MM.1S (cell line): Measurements from ENCODE around the gene ZNF692.

Experiments used
- DNase-seq: peaks from one replicate; pipeline ENCODE4 v3.0.0-alpha.2; 2015
- H2AFZ ChIP-seq: fragments of 300-600 bp; sonication (generic); 2 replicates; pipeline ENCODE4 v1.6.0; 2016; ENCODE audit warnings: antibody characterized with exemption, low read length
- H3F3A ChIP-seq: fragments of 300-600 bp; sonication (generic); 2 replicates; pipeline ENCODE4 v1.6.1; 2016; ENCODE audit warnings: mild to moderate bottlenecking, antibody characterized with exemption, low read length, moderate library complexity, mixed read lengths; ENCODE audit not compliant: insufficient read depth
- H3K27ac ChIP-seq: fragments of 300-600 bp; sonication (generic); 2 replicates; pipeline ENCODE4 v1.5.1; 2016; ENCODE audit warnings: mild to moderate bottlenecking, low read length
- H3K27me3 ChIP-seq: fragments of 300-600 bp; sonication (generic); replicated peaks from 2 replicates; pipeline ENCODE4 v1.6.0; 2016; ENCODE audit warnings: low read length; ENCODE audit not compliant: insufficient read depth
- H3K36me3 ChIP-seq: fragments of 300-600 bp; sonication (generic); replicated peaks from 2 replicates; pipeline ENCODE4 v1.6.1; 2016; ENCODE audit warnings: mild to moderate bottlenecking, low read length, mixed read lengths; ENCODE audit not compliant: insufficient read depth
- H3K4me1 ChIP-seq: fragments of 300-600 bp; sonication (generic); 2 replicates; pipeline ENCODE4 v1.6.1; 2016; ENCODE audit warnings: low read length, mixed read lengths
- H3K4me2 ChIP-seq: fragments of 300-600 bp; sonication (generic); 2 replicates; pipeline ENCODE4 v1.6.0; 2016; ENCODE audit warnings: low read depth, low read length
- H3K4me3 ChIP-seq: fragments of 300-600 bp; sonication (generic); 2 replicates; pipeline ENCODE4 v1.5.1; 2016; ENCODE audit warnings: low read length, mixed read lengths
- H3K79me2 ChIP-seq: fragments of 300-600 bp; sonication (generic); 2 replicates; pipeline ENCODE4 v1.6.1; 2016; ENCODE audit warnings: mixed run types, low read length, mixed read lengths
- H3K9ac ChIP-seq: fragments of 300-600 bp; sonication (generic); 2 replicates; pipeline ENCODE4 v1.6.1; 2016; ENCODE audit warnings: low read length, mixed read lengths
- H3K9me2 ChIP-seq: fragments of 300-600 bp; sonication (generic); replicated peaks from 2 replicates; pipeline ENCODE4 v1.6.1; 2016; ENCODE audit warnings: mild to moderate bottlenecking, low read length, mixed read lengths; ENCODE audit not compliant: insufficient read depth
- H3K9me3 ChIP-seq: fragments of 300-600 bp; sonication (generic); replicated peaks from 2 replicates; pipeline ENCODE4 v1.6.1; 2016; ENCODE audit warnings: mild to moderate bottlenecking, low read length, mixed read lengths; ENCODE audit not compliant: insufficient read depth
- H4K20me1 ChIP-seq: fragments of 300-600 bp; sonication (generic); 2 replicates; pipeline ENCODE4 v1.6.1; 2016; ENCODE audit warnings: mild to moderate bottlenecking, low read length, moderate library complexity, mixed read lengths; ENCODE audit not compliant: insufficient read depth
- CTCF ChIP-seq: fragments of 300-600 bp; sonication (generic); IDR thresholded peaks from 2 replicates; pipeline ENCODE4 v1.5.1; 2016; ENCODE audit warnings: antibody characterized with exemption, low read length, mixed read lengths
- EZH2 ChIP-seq: fragments of 300-600 bp; sonication (generic); optimal IDR thresholded peaks from 2 replicates; pipeline ENCODE3; 2017; ENCODE audit warnings: low read depth, mild to moderate bottlenecking, antibody characterized with exemption, low read length, mixed read lengths
- EZH2phosphoT487 ChIP-seq: fragments of 300-600 bp; sonication (generic); IDR thresholded peaks from 2 replicates; pipeline ENCODE4 v1.6.1; 2018; ENCODE audit warnings: antibody characterized with exemption, low read length

Gene ZNF692

GRCh38 chr1:248825573-248825908 is 33.3 kb downstream of the ZNF692 start:
- peak overlapping the region; percentile 68 for H3K4me2 ChIP-seq
- no peaks in the 10 kb centered on the region for H3K9me3 ChIP-seq
- peak overlapping the region; percentile 92 for H3K9ac ChIP-seq
- TF ChIP-seq EZH2phosphoT487 (no peak), CTCF (no peak), EZH2 (no peak)
- peak overlapping the region; percentile 92 for H2AFZ ChIP-seq
- H3K4me3 ChIP-seq = peak overlapping the region; percentile 84
- peaks cover 48% of the 10 kb centered on the region for H3K79me2 ChIP-seq
- no peaks in the 10 kb centered on the region for H4K20me1 ChIP-seq
- no peak for DNase-seq
- peaks cover 42% of the 10 kb centered on the region for H3K4me1 ChIP-seq
- H3F3A ChIP-seq = peaks cover 19% of the 10 kb centered on the region
- H3K9me2 ChIP-seq = no peaks in the 10 kb centered on the region
- H3K27me3 ChIP-seq = 0 out of 2 replicates have a peak, but pooled peaks cover 4% of the 10 kb centered on the region
- peak overlapping the region; percentile 86; the same call in 1 of the 2 replicates for H3K27ac ChIP-seq
- peaks cover 5% of the 10 kb centered on the region; the same call in 1 of the 2 replicates for H3K36me3 ChIP-seq

- H3K4me2 ChIP-seq = peak overlapping the region; percentile 68
- H2AFZ ChIP-seq = peak overlapping the region; percentile 92
- peaks cover 46% of the 10 kb centered on the region for H3K4me1 ChIP-seq
- TF ChIP-seq EZH2 (no peak), CTCF (no peak)
- H3K9me2 ChIP-seq = no peaks in the 10 kb centered on the region
- peaks cover 19% of the 10 kb centered on the region for H3F3A ChIP-seq
- H3K36me3 ChIP-seq = peaks cover 8% of the 10 kb centered on the region; the same call in 1 of the 2 replicates
- H4K20me1 ChIP-seq = no peaks in the 10 kb centered on the region
- H3K4me3 ChIP-seq = peak overlapping the region; percentile 84
- H3K27ac ChIP-seq = peak overlapping the region; percentile 86; the same call in 1 of the 2 replicates
- peak overlapping the region; percentile 92 for H3K9ac ChIP-seq
- peaks cover 53% of the 10 kb centered on the region for H3K79me2 ChIP-seq
- DNase-seq = no peak
- no peaks in the 10 kb centered on the region for H3K9me3 ChIP-seq
- 0 out of 2 replicates have a peak, but pooled peaks cover 4% of the 10 kb centered on the region for H3K27me3 ChIP-seq
Measured at GRCh38 chr1:248825136-248825535, 33.7 kb downstream of the ZNF692 start.

- Histone ChIP-seq H3K9me3 (no peaks in the 10 kb centered on the region), H3K4me2 (peak overlapping the region; percentile 68), H3F3A (peaks cover 19% of the 10 kb centered on the region), H3K4me3 (peak overlapping the region; percentile 84), H3K9ac (peak overlapping the region; percentile 92), H3K4me1 (peaks cover 49% of the 10 kb centered on the region), H3K36me3 (peaks cover 8% of the 10 kb centered on the region; the same call in 1 of the 2 replicates), H3K27me3 (0 out of 2 replicates have a peak, but pooled peaks cover 4% of the 10 kb centered on the region), H3K27ac (peak overlapping the region; percentile 86; the same call in 1 of the 2 replicates), H3K9me2 (no peaks in the 10 kb centered on the region), H3K79me2 (peaks cover 56% of the 10 kb centered on the region), H2AFZ (no peak overlapping the region), H4K20me1 (no peaks in the 10 kb centered on the region)
- no peak for DNase-seq
- TF ChIP-seq EZH2phosphoT487 = no peak
- TF ChIP-seq EZH2 = no peak
- no peak for TF ChIP-seq CTCF
Measured at GRCh38 chr1:248824701-248825100, 34.2 kb downstream of the ZNF692 start.
